ENCODE measurements around the gene ITPA.

- TF ChIP-seq CTCF (IDR thresholded peaks at IDR 0.05; ENCODE audit: low read depth, low read length) (no peak), POLR2A (IDR thresholded peaks at IDR 0.05; ENCODE audit: extremely low read depth, insufficient read length) (no peak), MAX (IDR thresholded peaks at IDR 0.05; ENCODE audit: low read depth, low read length) (no peak), MYC (IDR thresholded peaks at IDR 0.05; ENCODE audit: low read depth, low read length) (no peak)
Observed at GRCh38 chr20:3163099-3164042, 45.9 kb upstream of the ITPA start.

Measured in NB4 (cell line).